ENCODE measurements around the gene ZFP57. TPM values are rescaled to one million over a fixed set of nuclear protein-coding genes. Genes with fewer than 3 reads are reported as not detected.
"Not testable (repeated sequence)": the region's sequence is repeated elsewhere in the genome, so short reads cannot be mapped to it uniquely, and the experiment has no call there.

ZFP57 gene
- polyA plus RNA-seq, 1 donor (not counting 4 experiments of a cell fraction or from before 2014, with no cell fraction given) = 17.4 TPM

- Histone ChIP-seq H3K4me2 (ENCODE audit: control insufficient read depth, extremely low read depth, insufficient read depth, low read depth, low read length) (no peak overlapping the region), H3K27ac (ENCODE audit: control insufficient read depth, insufficient read depth, low read length) (no peak overlapping the region), H2AFZ (ENCODE audit: control insufficient read depth, low read length) (no peak overlapping the region), H3K9ac (ENCODE audit: control insufficient read depth, extremely low read depth, insufficient read depth, low read length) (no peak overlapping the region), H4K20me1 (ENCODE audit: control insufficient read depth, extremely low read depth, insufficient read depth, low read length) (no peaks in the 10 kb centered on the region), H3K4me3 (ENCODE audit: control insufficient read depth in 2 of 3, extremely low read depth in 1 of 3, insufficient read depth in 2 of 3, low read depth in 1 of 3, low read length in 3 of 3) (no peak overlapping the region), H3K36me3 (ENCODE audit: control insufficient read depth in 2 of 2, extremely low read depth in 1 of 2, insufficient read depth in 2 of 2, low read length in 2 of 2) (no peaks in the 10 kb centered on the region), H3K79me2 (ENCODE audit: control insufficient read depth, insufficient read depth, low read length) (no peaks in the 10 kb centered on the region), H3K9me1 (ENCODE audit: control insufficient read depth, extremely low read depth, insufficient read depth, low read length) (no peaks in the 10 kb centered on the region), H3K4me1 (ENCODE audit: control insufficient read depth, extremely low read depth, insufficient read depth, low read length) (peaks cover 11% of the 10 kb centered on the region), H3K9me3 (ENCODE audit: control insufficient read depth, low read depth, low read length) (no peaks in the 10 kb centered on the region), H3K27me3 (ENCODE audit: control insufficient read depth, extremely low read depth, insufficient read depth, low read length) (no peaks in the 10 kb centered on the region)
- FAIRE-seq = no peak
- no peak for TF ChIP-seq CTCF (optimal IDR thresholded peaks at IDR 0.05 in 1 of 3, IDR thresholded peaks at IDR 0.05 in 1 of 3, conservative IDR thresholded peaks at IDR 0.05 in 1 of 3; ENCODE audit: extremely low read depth in 1 of 3, insufficient read depth in 2 of 3, low read length in 3 of 3)
- TF ChIP-seq EZH2 (IDR thresholded peaks at IDR 0.05; ENCODE audit: low read length) = no peak
- dilution Hi-C loops (cut with MboI; ENCODE audit: extremely low pct_ligation_motif_present, low sequenced_read_pairs) = no loop called here
- no peak for DNase-seq (ENCODE audit: low read depth, low spot score)
Observed at GRCh38 chr6:29663300-29664042, 17.5 kb downstream of the ZFP57 start.

- Histone ChIP-seq H3K4me2 (ENCODE audit: control insufficient read depth, extremely low read depth, insufficient read depth, low read depth, low read length) (peak overlapping the region; percentile 0), H3K27ac (ENCODE audit: control insufficient read depth, insufficient read depth, low read length) (peak overlapping the region; percentile 53), H3K4me1 (ENCODE audit: control insufficient read depth, extremely low read depth, insufficient read depth, low read length) (peaks cover 11% of the 10 kb centered on the region)
- H3K4me3 ChIP-seq (ENCODE audit: control insufficient read depth in 2 of 3, extremely low read depth in 1 of 3, insufficient read depth in 2 of 3, low read depth in 1 of 3, low read length in 3 of 3); H3K36me3 ChIP-seq (ENCODE audit: control insufficient read depth in 2 of 2, extremely low read depth in 1 of 2, insufficient read depth in 2 of 2, low read length in 2 of 2); H3K9ac ChIP-seq (ENCODE audit: control insufficient read depth, extremely low read depth, insufficient read depth, low read length); H2AFZ ChIP-seq (ENCODE audit: control insufficient read depth, low read length); dilution Hi-C loops (cut with MboI; ENCODE audit: extremely low pct_ligation_motif_present, low sequenced_read_pairs); H3K9me1 ChIP-seq (ENCODE audit: control insufficient read depth, extremely low read depth, insufficient read depth, low read length); H3K79me2 ChIP-seq (ENCODE audit: control insufficient read depth, insufficient read depth, low read length); H3K27me3 ChIP-seq (ENCODE audit: control insufficient read depth, extremely low read depth, insufficient read depth, low read length); H3K9me3 ChIP-seq (ENCODE audit: control insufficient read depth, low read depth, low read length); H4K20me1 ChIP-seq (ENCODE audit: control insufficient read depth, extremely low read depth, insufficient read depth, low read length): not testable (repeated sequence)
- peak; percentile 76 for DNase-seq (ENCODE audit: low read depth, low spot score)
- peak; percentile 59 for FAIRE-seq
Observed at GRCh38 chr6:29661502-29662141, 19.3 kb downstream of the ZFP57 start.
